Urinary bladder (tissue), 4 donors: ENCODE results near the gene FBN3. TPM values are rescaled to one million over a fixed set of nuclear protein-coding genes. Genes with fewer than 3 reads are reported as not detected.
"Not testable (repeated sequence)": the region's sequence is repeated elsewhere in the genome, so short reads cannot be mapped to it uniquely, and the experiment has no call there.

Experiments
- DNase-seq: peaks from one replicate; pipeline ENCODE4 v3.0.0-alpha.2; 2015; ENCODE audit errors: extremely low spot score
- H3K27ac ChIP-seq: one replicate; pipeline ENCODE4 v1.5.1; 2013; ENCODE audit warnings: low read depth, mild to moderate bottlenecking, moderate library complexity
- H3K36me3 ChIP-seq: one replicate; pipeline ENCODE4 v1.6.1; 2013; ENCODE audit warnings: mild to moderate bottlenecking, moderate library complexity; ENCODE audit not compliant: insufficient read depth
- H3K4me1 ChIP-seq: one replicate; pipeline ENCODE4 v1.6.1; 2013; ENCODE audit warnings: mild to moderate bottlenecking, moderate library complexity; ENCODE audit not compliant: insufficient read depth
- H3K4me3 ChIP-seq: one replicate; pipeline ENCODE4 v1.5.1; 2013; ENCODE audit warnings: low read depth, low read length
- WGBS: extraction: QIAGEN DNeasy Blood & Tissue Kit; methylation state at CpG from one replicate; pipeline ENCODE4 v1.1.7; 2013; 5-methylcytosine and 5-hydroxymethylcytosine counted together
- polyA plus RNA-seq: library from polyadenylated mRNA; stranded (reverse); fragments of 200-250 nt; gene quantifications from one replicate; pipeline ENCODE4 v1.2.3, GENCODE V29; 2013
- total RNA-seq: library from RNA; depleted of rRNA; stranded (reverse); fragments of >200 nt; gene quantifications from one replicate; pipeline ENCODE4 v1.2.3, GENCODE V29; 2014
- donor health status: healthy with polysubstance abuse.
- donor health status: healthy.

The FBN3 gene
- total and polyA plus RNA-seq, 2 donors: 2.3 TPM; not detected in 1

- no peaks in the 10 kb centered on the region for H3K36me3 ChIP-seq
- 50% methylated on average over 14 of the region's 14 CpGs for WGBS
- no peak overlapping the region for H3K27ac ChIP-seq
- no peak overlapping the region for H3K4me3 ChIP-seq
- DNase-seq: no peak
- H3K4me1 ChIP-seq: no peaks in the 10 kb centered on the region
These were observed 9.2 kb upstream of the FBN3 start for GRCh38 chr19:8158411-8159074.

- H3K27ac ChIP-seq: no peak overlapping the region
- H3K4me3 ChIP-seq: no peak overlapping the region
- H3K36me3 ChIP-seq: no peaks in the 10 kb centered on the region
- DNase-seq: no peak
- no peaks in the 10 kb centered on the region for H3K4me1 ChIP-seq
- WGBS: 54% methylated on average over 2 of the region's 2 CpGs
These were observed 5.9 kb upstream of the FBN3 start for GRCh38 chr19:8155318-8155717.

GRCh38 chr19:8154014-8154413 is 4.6 kb upstream of the FBN3 start:
- H3K27ac ChIP-seq, H3K4me3 ChIP-seq, H3K4me1 ChIP-seq, DNase-seq, H3K36me3 ChIP-seq: not testable (repeated sequence)
- 46% methylated on average over 10 of the region's 10 CpGs for WGBS

- 54% methylated on average over 5 of the region's 5 CpGs for WGBS
- Histone ChIP-seq H3K4me1 (peaks cover 2% of the 10 kb centered on the region), H3K4me3 (no peak overlapping the region), H3K27ac (no peak overlapping the region), H3K36me3 (no peaks in the 10 kb centered on the region)
- no peak for DNase-seq
These were observed 2.3 kb upstream of the FBN3 start for GRCh38 chr19:8151767-8152035.

- peaks cover 2% of the 10 kb centered on the region for H3K4me1 ChIP-seq
- no peak overlapping the region for H3K4me3 ChIP-seq
- WGBS: 77% methylated on average over 15 of the region's 15 CpGs
- no peaks in the 10 kb centered on the region for H3K36me3 ChIP-seq
- H3K27ac ChIP-seq: no peak overlapping the region
- DNase-seq: no peak
These were observed 1.8 kb upstream of the FBN3 start for GRCh38 chr19:8150998-8151766.

- Histone ChIP-seq H3K27ac (no peak overlapping the region), H3K36me3 (no peaks in the 10 kb centered on the region), H3K4me1 (peaks cover 2% of the 10 kb centered on the region), H3K4me3 (no peak overlapping the region)
- no peak for DNase-seq
- WGBS: 91% methylated on average over 6 of the region's 6 CpGs
These were observed 930 bp upstream of the FBN3 start for GRCh38 chr19:8150178-8150865.

- H3K4me1 ChIP-seq: peaks cover 2% of the 10 kb centered on the region
- WGBS: 2% methylated on average over 50 of the region's 50 CpGs
- no peaks in the 10 kb centered on the region for H3K36me3 ChIP-seq
- DNase-seq: no peak
- no peak overlapping the region for H3K27ac ChIP-seq
- peak overlapping the region; percentile 16 for H3K4me3 ChIP-seq
These were observed 757 bp downstream of the FBN3 start for GRCh38 chr19:8148410-8149260.

GRCh38 chr19:8148088-8148409 is 1.3 kb downstream of the FBN3 start:
- peaks cover 2% of the 10 kb centered on the region for H3K4me1 ChIP-seq
- no peaks in the 10 kb centered on the region for H3K36me3 ChIP-seq
- no peak overlapping the region for H3K27ac ChIP-seq
- no peak overlapping the region for H3K4me3 ChIP-seq
- no peak for DNase-seq
- WGBS: 83% methylated on average over 6 of the region's 6 CpGs

GRCh38 chr19:8147582-8147978 is 1.8 kb downstream of the FBN3 start:
- Histone ChIP-seq H3K36me3 (no peaks in the 10 kb centered on the region), H3K27ac (no peak overlapping the region), H3K4me1 (peaks cover 2% of the 10 kb centered on the region), H3K4me3 (no peak overlapping the region)
- no peak for DNase-seq
- 44% methylated on average over 7 of the region's 7 CpGs for WGBS

GRCh38 chr19:8146877-8147581 is 2.4 kb downstream of the FBN3 start:
- H3K27ac ChIP-seq: no peak overlapping the region
- peaks cover 2% of the 10 kb centered on the region for H3K4me1 ChIP-seq
- no peaks in the 10 kb centered on the region for H3K36me3 ChIP-seq
- no peak overlapping the region for H3K4me3 ChIP-seq
- DNase-seq: no peak
- WGBS: 55% methylated on average over 27 of the region's 27 CpGs

- WGBS: 85% methylated on average over 14 of the region's 14 CpGs
- Histone ChIP-seq H3K36me3 (no peaks in the 10 kb centered on the region), H3K4me3 (no peak overlapping the region), H3K27ac (no peak overlapping the region), H3K4me1 (peaks cover 2% of the 10 kb centered on the region)
- no peak for DNase-seq
These were observed 5.0 kb downstream of the FBN3 start for GRCh38 chr19:8144273-8144995.

GRCh38 chr19:8143041-8143440 is 6.4 kb downstream of the FBN3 start:
- no peak overlapping the region for H3K27ac ChIP-seq

GRCh38 chr19:8142513-8142900 is 6.9 kb downstream of the FBN3 start:
- no peak overlapping the region for H3K4me3 ChIP-seq
- WGBS: 58% methylated on average over 6 of the region's 6 CpGs
- H3K4me1 ChIP-seq: no peaks in the 10 kb centered on the region
- H3K36me3 ChIP-seq: no peaks in the 10 kb centered on the region
- H3K27ac ChIP-seq: no peak overlapping the region
- no peak for DNase-seq

More at GRCh38 chr19:8143041-8143440, 6.4 kb downstream of the FBN3 start:
- Histone ChIP-seq H3K4me3 (no peak overlapping the region), H3K4me1 (no peaks in the 10 kb centered on the region), H3K36me3 (no peaks in the 10 kb centered on the region)
- no peak for DNase-seq
- WGBS: 63% methylated on average over 10 of the region's 10 CpGs
